HG02678 (cell line): ENCODE measurements around the gene NHSL2.

Experiments
- ATAC-seq: cut with Tn5 transposase; IDR thresholded peaks from one replicate; pipeline ENCODE4 v1.9.1; 2021; ENCODE audit warnings: mild to moderate bottlenecking, moderate library complexity; ENCODE audit not compliant: unreplicated experiment

The NHSL2 gene

DNA sequence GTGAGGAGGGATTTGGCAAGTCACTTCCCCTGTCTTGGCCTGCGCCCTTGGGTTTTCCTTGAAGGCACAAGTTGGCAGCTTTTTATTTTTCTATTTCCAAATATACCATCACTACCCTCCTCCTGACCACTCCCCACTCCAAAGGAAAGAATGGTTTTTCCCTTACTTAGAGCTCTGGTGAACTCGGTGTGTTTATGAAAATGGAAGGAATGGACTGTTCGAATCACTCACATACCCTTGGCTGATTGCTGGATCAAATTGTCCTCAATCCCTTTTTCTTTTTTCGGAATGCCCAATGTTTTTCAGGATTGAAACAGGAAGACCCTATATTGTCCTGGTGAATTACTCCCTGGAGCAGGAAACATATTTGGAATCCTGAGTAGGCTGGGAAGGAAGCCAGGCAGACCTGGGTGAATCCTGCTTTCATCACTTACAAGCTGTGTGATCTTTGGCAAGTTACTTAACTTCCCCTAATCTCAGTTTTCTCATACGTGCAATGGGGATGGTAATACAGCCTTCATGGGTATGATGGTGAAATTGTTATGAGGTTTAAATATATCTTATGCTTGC is 150.4 kb downstream of the NHSL2 start:
- ATAC-seq, result no peak

DNA sequence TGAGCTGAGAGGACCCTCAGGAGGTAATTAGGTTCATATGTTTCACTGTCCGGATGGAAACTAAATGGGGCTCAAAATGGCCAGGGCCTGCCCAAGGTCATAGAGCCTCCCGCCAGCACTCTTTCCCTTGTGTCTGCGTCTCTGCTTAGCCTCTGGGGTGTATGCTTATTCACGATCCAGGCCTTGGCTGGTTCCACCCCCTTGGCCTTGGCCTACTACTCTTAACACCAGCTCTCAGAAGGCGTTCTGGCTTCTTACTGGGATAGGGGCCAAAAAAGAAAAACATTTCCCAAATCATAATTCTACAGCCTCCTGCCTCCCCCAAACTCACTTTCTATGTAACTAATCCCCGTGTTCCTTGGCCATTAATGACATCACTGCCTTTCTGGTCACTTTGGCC is 152.3 kb downstream of the NHSL2 start:
- ATAC-seq, result no peak

DNA sequence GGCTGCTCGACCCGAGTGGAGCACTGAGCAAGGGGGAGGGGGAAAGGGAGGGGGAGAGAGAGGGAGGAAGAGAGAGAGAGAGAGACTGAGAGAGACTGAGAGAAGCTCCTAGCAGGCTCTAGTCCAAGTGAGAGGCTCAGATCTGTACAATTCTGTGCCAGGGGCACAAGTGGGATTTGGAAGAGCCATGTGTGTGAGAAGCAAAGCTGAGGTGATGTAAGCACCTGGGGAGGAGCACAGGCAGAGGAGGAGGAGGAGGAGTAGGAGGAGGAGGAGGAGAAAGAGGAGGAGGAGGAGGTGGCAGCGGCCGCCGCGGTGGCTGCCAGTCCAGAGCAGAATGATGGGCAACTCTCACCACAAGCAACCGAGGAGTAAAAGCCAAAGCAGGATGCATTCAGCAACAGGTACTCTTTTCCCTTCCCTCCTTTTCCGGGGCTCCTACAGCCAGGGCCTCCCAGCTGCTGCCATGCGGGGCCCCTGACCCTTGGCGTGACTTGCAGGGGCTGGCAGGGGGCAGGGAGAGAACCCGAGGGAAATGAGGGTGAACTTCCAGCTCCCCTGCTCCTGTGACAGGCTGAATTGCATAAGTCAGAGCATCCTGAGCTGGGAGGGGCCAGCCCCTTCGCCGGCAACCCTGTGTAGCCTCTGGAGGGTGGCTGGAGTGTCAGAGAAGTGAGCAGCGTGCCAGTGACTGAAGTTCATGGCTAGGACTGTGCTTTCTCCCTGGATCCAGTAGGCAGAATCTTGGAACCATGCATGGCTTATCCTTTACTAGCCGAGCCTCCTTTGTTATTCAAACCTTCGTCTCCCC is 158.9 kb downstream of the NHSL2 start:
- ATAC-seq, result no peak

DNA sequence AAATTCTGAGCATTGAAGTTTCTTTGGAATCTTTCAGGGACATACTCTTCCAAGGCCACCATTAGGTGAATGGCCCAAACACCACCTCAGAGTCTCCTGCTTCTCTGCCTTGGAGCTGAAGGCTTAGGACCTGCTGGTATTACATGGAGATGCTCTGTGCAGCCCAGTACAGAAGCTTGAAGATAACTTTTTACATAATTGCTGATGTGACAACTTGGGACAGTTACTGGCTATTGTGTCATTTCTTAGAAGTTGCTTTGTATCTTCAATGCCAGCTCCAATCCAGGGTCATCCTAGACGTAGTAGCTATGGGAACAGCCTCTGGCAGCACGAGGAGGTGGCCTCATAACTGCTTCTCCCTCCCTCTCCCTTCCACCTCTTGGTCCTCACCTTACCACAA is 160.6 kb downstream of the NHSL2 start:
- no peak for ATAC-seq

DNA sequence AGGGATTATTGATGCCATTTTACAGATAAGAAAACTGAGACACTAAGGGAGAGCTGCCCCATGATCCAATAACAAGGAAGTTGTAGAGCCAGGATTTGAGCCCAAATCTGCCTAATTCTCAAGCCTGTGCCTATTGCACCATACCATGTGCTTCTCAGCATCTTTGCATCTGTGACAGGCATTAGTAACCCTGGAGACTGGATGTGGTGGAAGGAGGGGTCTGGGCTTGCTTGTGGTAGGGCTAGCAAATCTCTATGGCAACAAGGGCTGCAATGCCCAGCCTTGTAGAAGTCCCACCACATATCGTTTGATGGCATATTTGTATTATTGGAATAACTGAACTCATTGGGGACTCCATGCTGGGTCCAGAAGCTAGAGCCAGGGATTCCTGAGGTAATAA is 163.0 kb downstream of the NHSL2 start:
- no peak for ATAC-seq

DNA sequence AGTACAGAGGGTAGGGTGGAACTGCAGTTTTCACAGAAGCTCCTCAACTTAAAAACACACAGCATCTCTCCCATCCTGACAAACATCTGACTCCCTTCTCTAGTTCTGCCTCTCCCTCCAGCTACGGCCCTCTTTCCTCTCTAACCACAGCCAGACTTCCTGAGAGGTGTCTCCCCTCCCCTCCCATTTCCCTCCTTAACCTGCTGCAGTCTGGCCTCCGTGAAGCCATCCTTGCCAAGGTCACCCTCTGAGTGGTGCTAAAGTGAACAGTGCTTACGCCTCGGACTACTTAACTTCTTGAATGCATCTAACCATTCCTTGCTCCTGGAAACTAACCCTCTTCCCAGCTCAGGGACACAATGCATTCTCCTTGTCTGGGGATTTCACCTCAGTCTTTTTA is 167.8 kb downstream of the NHSL2 start:
- no peak for ATAC-seq

DNA sequence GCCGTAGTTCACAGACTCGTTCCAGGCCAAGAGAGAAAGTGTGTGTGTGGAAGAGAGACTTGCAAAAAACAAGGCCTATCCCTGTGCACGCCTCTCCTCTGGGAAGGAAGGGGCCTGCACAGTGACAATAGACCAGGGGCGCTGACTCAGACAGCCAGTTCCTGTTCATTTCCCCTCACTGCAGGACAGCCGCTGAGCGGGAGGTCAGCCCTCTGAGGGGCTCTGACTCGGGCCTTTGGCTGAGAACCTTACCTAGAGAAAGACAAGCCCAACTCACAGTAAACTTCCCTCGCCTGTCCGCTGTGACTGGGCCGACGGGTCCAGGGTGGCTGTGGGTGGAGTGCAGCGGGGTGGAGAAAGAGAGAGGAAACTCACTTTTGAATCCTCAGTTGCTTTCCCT is 169.0 kb downstream of the NHSL2 start:
- no peak for ATAC-seq

- no peak for ATAC-seq
These were observed 169.5 kb downstream of the NHSL2 start for GRCh38 chrX:72080150-72080549.

- no peak for ATAC-seq
These were observed 170.2 kb downstream of the NHSL2 start for GRCh38 chrX:72080800-72081199.

- no peak for ATAC-seq
These were observed 171.1 kb downstream of the NHSL2 start for GRCh38 chrX:72081605-72082320.

- no peak for ATAC-seq
These were observed 172.6 kb downstream of the NHSL2 start for GRCh38 chrX:72083291-72083690.

- no peak for ATAC-seq
These were observed 173.5 kb downstream of the NHSL2 start for GRCh38 chrX:72084114-72084513.

DNA sequence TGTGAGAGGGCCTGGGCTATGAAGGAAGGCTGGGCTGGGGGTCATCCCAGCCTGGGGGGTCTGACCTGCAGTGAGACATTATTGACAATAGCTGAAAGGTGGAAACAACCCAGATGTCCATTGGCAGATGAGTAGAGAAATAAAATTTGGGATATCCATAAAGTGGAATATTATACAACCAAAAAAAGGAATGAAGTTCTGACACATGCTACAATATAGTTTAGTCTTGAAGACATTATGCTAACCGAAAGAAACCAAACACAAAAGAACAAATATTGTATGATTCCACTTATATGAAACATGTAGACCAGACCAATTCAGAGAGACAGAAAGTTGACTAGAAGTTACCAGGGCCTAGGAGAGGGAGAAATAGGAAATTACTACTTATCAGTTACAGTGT is 176.3 kb downstream of the NHSL2 start:
- ATAC-seq, result no peak

DNA sequence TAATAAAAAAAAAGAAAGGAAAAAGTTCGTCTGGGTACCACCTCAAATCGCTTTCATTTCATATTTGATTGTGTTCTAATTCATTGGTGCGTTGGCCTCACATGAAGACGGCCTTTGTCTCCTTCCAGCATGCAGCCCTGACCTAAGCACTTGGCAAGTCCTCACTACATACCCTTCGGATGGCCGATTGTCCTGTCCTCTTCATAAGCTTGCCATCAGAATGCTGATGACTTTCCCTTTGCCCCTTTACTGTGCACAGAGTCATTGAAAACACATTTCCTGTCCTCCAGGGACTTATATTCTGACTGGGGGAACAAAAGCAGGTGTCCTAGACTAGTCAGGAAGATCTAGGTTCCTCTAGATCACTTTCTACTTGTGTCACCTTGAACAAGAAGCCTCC is 178.1 kb downstream of the NHSL2 start:
- no peak for ATAC-seq

- no peak for ATAC-seq
These were observed 178.6 kb downstream of the NHSL2 start for GRCh38 chrX:72089254-72089653.

DNA sequence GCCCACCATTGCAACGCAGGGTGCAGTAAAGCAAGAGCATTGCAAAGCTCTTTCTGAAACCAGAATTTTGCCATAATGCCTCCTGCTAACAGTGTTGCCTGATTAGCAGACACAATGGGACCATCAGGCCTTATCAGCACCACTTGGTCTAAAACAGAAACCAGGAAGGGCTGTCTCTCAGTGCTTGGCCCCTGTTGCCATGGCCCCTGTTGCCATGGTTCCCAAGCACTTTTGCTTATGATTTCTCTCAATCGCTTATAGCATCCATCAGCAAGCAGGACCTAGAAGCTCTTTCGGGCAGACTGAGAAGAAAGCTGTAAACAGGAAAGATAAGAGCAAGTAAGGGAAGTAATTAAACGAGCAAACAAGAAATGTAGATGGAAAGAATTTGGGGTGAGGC is 184.2 kb downstream of the NHSL2 start:
- ATAC-seq, result peak; percentile 88

GRCh38 chrX:72095370-72095769 is 184.7 kb downstream of the NHSL2 start:
- ATAC-seq, result no peak

DNA sequence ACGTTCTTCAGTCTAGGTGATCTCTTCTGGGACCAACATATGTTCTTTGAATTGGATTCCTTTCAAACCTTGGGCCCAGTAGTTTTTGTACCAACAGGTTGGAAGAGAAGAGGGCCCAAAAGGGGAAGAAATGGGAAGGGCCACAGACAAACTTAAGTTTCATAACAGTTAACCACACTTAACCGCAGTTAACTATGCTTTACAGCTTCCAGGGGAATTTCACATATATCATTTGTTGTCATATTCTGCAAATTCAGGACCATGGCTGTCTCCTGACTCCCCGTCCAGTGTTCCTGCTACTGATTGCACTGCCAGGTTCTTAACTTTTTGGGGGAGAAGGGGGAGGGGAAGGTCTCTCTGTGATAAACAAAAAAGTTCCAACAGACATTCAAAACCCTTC is 186.5 kb downstream of the NHSL2 start:
- ATAC-seq, result no peak

DNA sequence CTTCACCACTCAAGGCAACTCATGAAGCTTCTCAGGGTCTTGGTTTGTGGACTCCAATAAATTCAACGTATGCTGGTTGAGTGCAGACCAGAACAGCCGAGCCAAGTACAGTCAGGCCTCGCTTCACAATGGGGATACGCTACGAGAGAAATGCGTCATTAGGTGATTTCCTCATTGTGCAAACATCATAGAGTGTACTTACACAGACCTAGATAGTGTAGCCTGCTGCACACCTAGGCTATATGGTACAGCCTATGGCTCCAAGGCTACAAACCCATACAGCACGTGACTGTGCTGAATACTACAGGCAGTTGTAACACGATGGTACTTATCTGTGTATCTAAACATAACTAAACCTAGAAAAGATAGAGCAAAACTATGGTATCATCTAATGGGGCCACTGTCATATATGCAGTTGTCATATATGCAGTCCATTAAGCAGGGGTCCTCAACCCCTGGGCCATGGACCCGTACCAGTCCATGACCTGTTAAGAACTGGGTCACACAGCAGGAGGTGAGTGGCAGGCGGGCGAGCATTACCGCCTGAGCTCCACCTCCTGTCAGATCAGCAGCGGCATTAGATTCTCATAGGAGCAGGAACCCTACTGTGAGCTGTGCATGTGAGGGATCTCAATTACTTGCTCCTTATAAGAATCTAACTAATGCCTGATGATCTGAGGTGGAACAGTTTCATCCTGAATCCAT is 189.6 kb downstream of the NHSL2 start:
- no peak for ATAC-seq

GRCh38 chrX:72100824-72101351 is 190.2 kb downstream of the NHSL2 start:
- ATAC-seq, result peak; percentile 82

- no peak for ATAC-seq
These were observed 191.0 kb downstream of the NHSL2 start for GRCh38 chrX:72101597-72102037.
